ENCODE results near the gene ASB13. TPM values are rescaled to one million over a fixed set of nuclear protein-coding genes. Genes with fewer than 3 reads are reported as not detected.

The ASB13 gene
- total RNA-seq, 4 donors from 2014 or later: 9.9 to 27.7 (median 14.2) TPM

DNA sequence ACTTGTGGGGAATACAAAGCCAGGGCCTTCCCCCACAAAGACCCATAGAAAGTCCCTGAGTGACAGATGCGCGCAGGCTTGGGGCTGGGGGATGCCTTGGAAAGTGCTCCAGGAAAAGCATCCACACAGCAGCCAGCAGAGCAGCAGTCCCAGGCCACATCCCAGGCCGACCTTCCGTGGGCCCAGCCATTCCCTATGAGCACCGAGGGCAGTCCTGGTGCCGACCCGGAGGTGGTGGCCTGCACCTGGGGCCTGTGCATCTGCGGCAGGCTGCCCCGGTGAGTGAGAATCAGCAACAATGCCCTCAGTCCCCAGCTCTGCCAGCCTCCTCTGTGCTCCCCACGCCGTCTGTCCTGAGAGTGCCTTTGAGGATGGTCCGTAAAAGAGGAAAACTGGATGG is 26.4 kb downstream of the ASB13 start:
- Histone ChIP-seq H3K4me3 (replicated peaks in 1 of 3) (no peak overlapping the region), H3K9me3 (no peaks in the 10 kb centered on the region), H3K36me3 (peaks cover 20 to 25% of the 10 kb centered on the region in 2 donors), H3K27ac (no peak overlapping the region), H3K27me3 (no peaks in the 10 kb centered on the region), H3K4me1 (peaks cover 0 to 4% of the 10 kb centered on the region in 2 donors)
- intact Hi-C loops (cut with DNase I): no loop called here
- DNase-seq: no peak
- TF ChIP-seq, protein P1, sequence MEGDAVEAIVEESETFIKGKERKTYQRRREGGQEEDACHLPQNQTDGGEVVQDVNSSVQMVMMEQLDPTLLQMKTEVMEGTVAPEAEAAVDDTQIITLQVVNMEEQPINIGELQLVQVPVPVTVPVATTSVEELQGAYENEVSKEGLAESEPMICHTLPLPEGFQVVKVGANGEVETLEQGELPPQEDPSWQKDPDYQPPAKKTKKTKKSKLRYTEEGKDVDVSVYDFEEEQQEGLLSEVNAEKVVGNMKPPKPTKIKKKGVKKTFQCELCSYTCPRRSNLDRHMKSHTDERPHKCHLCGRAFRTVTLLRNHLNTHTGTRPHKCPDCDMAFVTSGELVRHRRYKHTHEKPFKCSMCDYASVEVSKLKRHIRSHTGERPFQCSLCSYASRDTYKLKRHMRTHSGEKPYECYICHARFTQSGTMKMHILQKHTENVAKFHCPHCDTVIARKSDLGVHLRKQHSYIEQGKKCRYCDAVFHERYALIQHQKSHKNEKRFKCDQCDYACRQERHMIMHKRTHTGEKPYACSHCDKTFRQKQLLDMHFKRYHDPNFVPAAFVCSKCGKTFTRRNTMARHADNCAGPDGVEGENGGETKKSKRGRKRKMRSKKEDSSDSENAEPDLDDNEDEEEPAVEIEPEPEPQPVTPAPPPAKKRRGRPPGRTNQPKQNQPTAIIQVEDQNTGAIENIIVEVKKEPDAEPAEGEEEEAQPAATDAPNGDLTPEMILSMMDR (IDR thresholded peaks at IDR 0.05): no peak
- WGBS, 2 donors: 86 to 97% methylated on average over 6 to 12 of the region's 12 CpGs

DNA sequence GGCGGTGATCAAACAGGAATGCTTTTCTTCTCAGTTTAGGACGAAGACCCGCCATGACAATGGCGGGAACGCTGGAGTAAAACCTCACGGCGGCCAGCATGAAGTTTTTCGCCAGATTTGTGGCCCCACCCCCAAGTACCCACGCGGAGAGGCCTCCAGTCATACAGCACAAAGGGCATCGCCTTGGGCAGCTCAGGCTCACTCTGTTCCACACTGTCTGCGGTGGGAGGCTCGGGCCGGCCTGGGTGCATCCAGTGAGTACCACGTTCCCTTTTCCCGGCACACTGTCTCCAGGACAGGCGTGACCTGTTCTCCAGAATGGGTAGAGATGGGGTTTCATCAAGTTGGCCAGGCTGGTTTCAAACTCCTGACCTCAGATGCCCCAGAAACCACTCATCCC is 27.3 kb downstream of the ASB13 start:
- no peaks in the 10 kb centered on the region for H3K9me3 ChIP-seq
- intact Hi-C loops (cut with DNase I): no loop called here
- TF ChIP-seq POLR2A (IDR thresholded peaks at IDR 0.05): no peak
- H3K27me3 ChIP-seq: no peaks in the 10 kb centered on the region
- H3K4me3 ChIP-seq (replicated peaks in 1 of 3): no peak overlapping the region
- WGBS, 2 donors: 95 to 97% methylated on average over 17 of the region's 17 CpGs
- DNase-seq: no peak
- H3K27ac ChIP-seq: no peak overlapping the region
- peaks cover 0 to 4% of the 10 kb centered on the region in 2 donors for H3K4me1 ChIP-seq
- H3K36me3 ChIP-seq: peaks cover 20 to 25% of the 10 kb centered on the region in 2 donors

DNA sequence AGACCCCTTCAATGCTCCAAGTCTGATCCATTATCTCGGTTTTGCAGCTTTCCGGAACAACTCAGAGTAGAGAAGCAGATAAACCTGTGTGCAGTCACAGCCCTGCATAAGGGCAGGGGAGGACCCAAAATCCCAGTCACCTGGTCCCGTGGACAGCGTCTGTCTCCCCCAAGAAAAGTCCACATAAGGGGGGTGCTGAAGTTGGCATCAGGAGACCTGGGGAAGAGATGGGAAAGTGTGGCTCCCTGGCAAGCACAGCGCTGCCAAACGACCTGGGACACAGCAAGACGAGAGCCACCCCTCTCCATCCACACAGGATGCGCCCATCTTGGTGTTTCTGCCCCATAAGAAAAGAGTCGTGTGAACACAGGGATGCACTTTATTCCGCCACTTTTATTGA is 27.9 kb downstream of the ASB13 start:
- WGBS, 2 donors: 96 to 97% methylated on average over 10 of the region's 10 CpGs
- Histone ChIP-seq H3K4me1 (no peaks in the 10 kb centered on the region), H3K27ac (no peak overlapping the region), H3K27me3 (no peaks in the 10 kb centered on the region), H3K36me3 (peaks cover 20 to 25% of the 10 kb centered on the region in 2 donors), H3K9me3 (no peaks in the 10 kb centered on the region), H3K4me3 (replicated peaks in 1 of 3) (no peak overlapping the region)
- no peak for DNase-seq
- TF ChIP-seq POLR2A (IDR thresholded peaks at IDR 0.05): no peak
- TF ChIP-seq, protein P1 (IDR thresholded peaks at IDR 0.05): no peak
- intact Hi-C loops (cut with DNase I): no loop called here

DNA sequence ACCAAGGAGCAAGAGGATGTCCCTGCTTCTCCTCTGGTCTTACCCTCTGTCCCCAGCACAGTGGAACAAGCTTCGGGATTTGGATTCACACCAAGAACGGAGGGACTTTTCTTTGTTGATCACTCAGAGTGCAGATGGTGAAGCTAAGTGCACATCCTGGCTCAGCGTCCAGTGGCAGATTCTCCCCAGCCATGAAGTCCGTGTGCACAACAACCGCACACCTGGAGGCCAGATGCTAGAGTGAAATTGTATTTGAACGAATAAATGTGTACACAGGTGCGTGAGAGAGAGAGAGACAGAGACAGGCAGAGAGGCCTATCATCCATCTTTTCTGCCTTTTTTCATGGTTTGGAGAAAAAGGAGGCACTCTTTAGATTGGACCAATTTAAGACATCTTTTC is 31.5 kb downstream of the ASB13 start:
- Histone ChIP-seq H3K36me3 (peaks cover 4 to 9% of the 10 kb centered on the region in 2 donors), H3K27me3 (no peaks in the 10 kb centered on the region), H3K9me3 (no peaks in the 10 kb centered on the region), H3K27ac (no peak overlapping the region), H3K4me1 (peaks cover 0 to 10% of the 10 kb centered on the region in 2 donors), H3K4me3 (replicated peaks in 1 of 3) (no peak overlapping the region)
- no peak for DNase-seq
- intact Hi-C loops (cut with DNase I): no loop called here
- 96% methylated on average over 7 of the region's 7 CpGs for WGBS, 2 donors
- TF ChIP-seq POLR2A (IDR thresholded peaks at IDR 0.05): no peak
- TF ChIP-seq, protein P1 (IDR thresholded peaks at IDR 0.05): no peak

DNA sequence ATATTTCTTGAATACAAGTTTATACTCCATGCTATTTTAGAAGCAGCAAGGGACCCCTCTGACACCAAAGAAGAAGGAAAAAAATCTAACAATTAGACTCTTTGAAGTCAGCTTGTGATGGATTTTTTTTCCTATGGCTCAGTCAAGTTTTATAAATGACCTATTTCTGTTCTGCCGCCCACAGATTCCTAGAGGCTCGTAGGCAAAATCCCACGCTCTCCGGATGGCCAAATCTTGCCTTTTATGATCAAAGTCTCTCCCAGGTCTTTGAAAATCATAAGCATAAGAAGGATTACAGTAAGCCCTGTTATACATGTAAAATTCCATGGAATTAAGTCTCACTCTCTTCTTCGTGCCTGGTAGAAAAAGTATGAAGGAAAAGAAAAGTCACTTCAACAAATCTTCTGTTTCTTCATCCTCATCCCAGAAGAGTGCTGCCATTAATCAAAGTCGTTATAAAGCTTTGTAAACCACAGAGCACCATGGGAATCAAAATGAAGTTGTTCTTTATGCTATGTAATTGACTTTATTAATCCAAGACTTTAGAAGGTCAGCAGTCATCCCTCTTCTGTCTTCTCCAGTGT is 33.1 kb downstream of the ASB13 start:
- H3K27ac ChIP-seq: peak overlapping the region in 1 of 3 donors; percentile 36
- WGBS, 2 donors: 82% methylated on average over 6 of the region's 6 CpGs
- no peaks in the 10 kb centered on the region for H3K9me3 ChIP-seq
- peaks cover 0 to 10% of the 10 kb centered on the region in 2 donors for H3K4me1 ChIP-seq
- intact Hi-C loops (cut with DNase I): no loop called here
- TF ChIP-seq, protein P1 (IDR thresholded peaks at IDR 0.05): no peak
- TF ChIP-seq POLR2A (IDR thresholded peaks at IDR 0.05): no peak
- H3K36me3 ChIP-seq: no peaks in the 10 kb centered on the region
- DNase-seq: no peak
- no peak overlapping the region for H3K4me3 ChIP-seq (replicated peaks in 1 of 3)
- no peaks in the 10 kb centered on the region for H3K27me3 ChIP-seq
